Activated CD4-positive, alpha-beta T cell treated with anti-CD3 and anti-CD28 coated beads for 36 hours (primary cell): ENCODE data around the gene ITGAE. TPM values are rescaled to one million over a fixed set of nuclear protein-coding genes. Genes with fewer than 3 reads are reported as not detected.
A peak's percentile ranks its signal among the peaks of the same experiment; 100 is the strongest.

ENCODE experiments used
- ATAC-seq: fragments of 200-7000 bp; cut with Tn5 transposase; one replicate; pipeline ENCODE4 v1.10.0; 2021; ENCODE audit warnings: mild to moderate bottlenecking, moderate library complexity
- CTCF ChIA-PET: fragments of 350-600 bp; sonication (Branson Sonifier 250); formaldehyde crosslinking; loops from one replicate; lab custom pipeline; 2021; ENCODE audit warnings: antibody characterized with exemption; lab: Charles Lee
- POLR2A ChIA-PET: fragments of 350-600 bp; sonication (Branson Sonifier 250); formaldehyde crosslinking; loops from one replicate; lab custom pipeline; 2021; ENCODE audit warnings: antibody characterized with exemption, inconsistent platforms; lab: Charles Lee
- DNase-seq: peaks from one replicate; pipeline ENCODE4 v3.0.0-alpha.2; 2020
- H3K27ac Mint-ChIP-seq: one replicate; pipeline ENCODE4 v1.8.0; 2021; ENCODE audit warnings: mixed read lengths
- H3K27me3 Mint-ChIP-seq: one replicate; pipeline ENCODE4 v1.8.0; 2021; ENCODE audit warnings: mixed read lengths
- H3K36me3 Mint-ChIP-seq: one replicate; pipeline ENCODE4 v1.8.0; 2021; ENCODE audit warnings: low read depth, mixed read lengths
- H3K4me1 Mint-ChIP-seq: one replicate; pipeline ENCODE4 v1.8.0; 2021; ENCODE audit warnings: mixed read lengths
- H3K4me3 Mint-ChIP-seq: one replicate; pipeline ENCODE4 v1.8.0; 2021; ENCODE audit warnings: mild to moderate bottlenecking, moderate library complexity, mixed read lengths
- H3K9me3 Mint-ChIP-seq: one replicate; pipeline ENCODE4 v1.8.0; 2021; ENCODE audit warnings: low read depth, mixed read lengths
- intact Hi-C, 2 experiments: fragments of 100-400 bp; cut with DNase I in 1 of 2; cut with micrococcal nuclease in 1 of 2; formaldehyde crosslinking; loops; one replicate each; pipeline versions ENCODE4 v1.14.2 to v1.15.1; 2022 to 2024; cut with DNase I, micrococcal nuclease
- total RNA-seq, 2 experiments: library from RNA; stranded (reverse); gene quantifications; one replicate each; pipeline ENCODE4 v1.2.3, GENCODE V29; 2021

ITGAE gene
- total RNA-seq, 2 experiments from 2014 or later, result 20.9 to 41.1 TPM

DNA sequence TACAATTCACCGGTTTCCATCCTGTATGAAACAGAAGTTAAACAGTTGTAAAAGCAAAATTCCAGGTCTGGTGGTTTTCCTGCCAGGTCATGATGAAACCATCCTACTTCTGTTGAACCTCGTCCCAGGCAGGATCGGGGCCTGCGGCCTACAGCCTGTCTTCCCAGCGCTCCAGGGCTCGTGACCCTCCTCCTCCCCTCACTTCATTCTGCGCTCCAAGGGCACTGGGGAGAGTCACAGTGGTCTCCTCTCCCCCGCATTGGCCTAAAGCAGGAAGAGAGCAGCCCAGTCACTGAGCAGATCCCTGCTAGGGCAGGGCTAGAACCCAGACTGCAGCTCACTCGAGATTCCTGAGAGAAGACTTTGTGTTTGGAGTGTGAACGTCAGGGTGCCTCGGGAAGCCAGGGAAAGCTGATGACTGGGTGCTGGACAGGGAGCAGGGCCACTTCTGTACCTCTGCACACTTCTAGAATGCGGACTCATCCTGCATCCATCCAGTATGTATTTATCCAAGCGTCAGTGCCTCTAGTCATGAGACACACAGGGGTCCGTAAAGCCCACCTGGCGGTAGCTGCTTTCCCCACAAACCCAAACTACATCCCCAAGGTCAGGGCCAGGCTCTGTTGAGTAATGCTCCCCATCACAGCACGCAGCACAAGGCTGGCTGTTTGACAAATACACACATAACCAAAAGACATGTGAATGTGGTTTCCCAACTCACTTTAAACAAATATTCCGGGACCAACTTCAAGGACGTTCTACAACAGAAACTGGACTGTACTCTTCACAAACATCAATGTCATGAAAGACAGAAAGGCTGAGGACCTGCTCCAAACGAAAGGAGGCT lies 1.7 kb upstream of the ITGAE start:
- no peak for DNase-seq
- Mint-ChIP-seq H3K27ac (no peak overlapping the region), H3K9me3 (no peaks in the 10 kb centered on the region), H3K4me1 (peaks cover 14% of the 10 kb centered on the region), H3K36me3 (peaks cover 5% of the 10 kb centered on the region), H3K4me3 (no peak overlapping the region), H3K27me3 (no peaks in the 10 kb centered on the region)
- ChIA-PET CTCF (no interaction called here), POLR2A (no interaction called here)
- no peak for ATAC-seq
- intact Hi-C loops, result no loop called here

DNA sequence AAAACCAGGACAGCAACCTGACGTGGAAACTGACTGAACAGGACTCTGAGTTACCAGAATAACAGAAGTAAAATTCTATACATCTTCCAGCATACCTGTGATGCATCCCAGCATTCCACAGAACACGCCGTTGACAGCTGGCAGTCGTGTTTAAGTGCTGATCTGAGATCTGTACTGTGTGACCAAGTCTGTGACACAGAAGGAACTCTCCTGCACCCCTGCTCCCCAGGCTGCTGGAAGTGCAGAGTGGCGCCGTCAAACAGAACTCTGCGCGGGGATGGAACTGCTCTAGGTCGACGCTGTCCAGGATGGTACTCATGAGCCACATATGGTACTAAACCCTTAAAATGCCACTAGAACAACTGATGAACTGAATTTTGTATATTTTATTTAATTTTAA lies 804 bp upstream of the ITGAE start:
- H3K9me3 Mint-ChIP-seq, result no peaks in the 10 kb centered on the region
- ATAC-seq, result no peak
- H3K27me3 Mint-ChIP-seq, result no peaks in the 10 kb centered on the region
- no peaks in the 10 kb centered on the region for H3K36me3 Mint-ChIP-seq
- POLR2A ChIA-PET, result no interaction called here
- DNase-seq, result no peak
- H3K4me3 Mint-ChIP-seq, result no peak overlapping the region
- peaks cover 15% of the 10 kb centered on the region for H3K4me1 Mint-ChIP-seq
- CTCF ChIA-PET, result no interaction called here
- no peak overlapping the region for H3K27ac Mint-ChIP-seq
- intact Hi-C loops, result no loop called here

DNA sequence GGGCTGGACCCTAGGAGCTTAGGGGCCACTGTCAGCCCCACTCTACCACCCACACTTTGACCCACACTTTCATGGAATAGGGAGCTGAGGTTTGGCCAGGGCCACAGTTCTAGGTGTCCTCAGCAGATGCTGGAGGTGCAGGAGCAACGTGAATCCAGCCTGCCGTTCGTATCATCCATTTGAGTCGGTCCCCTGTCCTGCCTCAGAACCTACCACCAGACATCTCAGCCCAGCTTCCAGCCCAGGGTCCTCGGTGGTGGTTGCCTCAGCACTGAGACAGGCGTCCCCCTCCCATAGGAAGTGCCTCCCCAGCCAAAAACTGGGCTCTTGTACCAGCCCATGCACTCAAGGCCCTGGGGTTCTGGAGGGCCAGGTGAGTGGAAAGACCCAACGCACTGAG lies 359 bp upstream of the ITGAE start:
- Mint-ChIP-seq H3K4me1 (peaks cover 19% of the 10 kb centered on the region), H3K27ac (no peak overlapping the region), H3K27me3 (no peaks in the 10 kb centered on the region), H3K9me3 (no peaks in the 10 kb centered on the region), H3K36me3 (no peaks in the 10 kb centered on the region), H3K4me3 (no peak overlapping the region)
- CTCF ChIA-PET, result no interaction called here
- intact Hi-C loops, result no loop called here
- ATAC-seq (no peak), DNase-seq (no peak)
- POLR2A ChIA-PET, result no interaction called here

DNA sequence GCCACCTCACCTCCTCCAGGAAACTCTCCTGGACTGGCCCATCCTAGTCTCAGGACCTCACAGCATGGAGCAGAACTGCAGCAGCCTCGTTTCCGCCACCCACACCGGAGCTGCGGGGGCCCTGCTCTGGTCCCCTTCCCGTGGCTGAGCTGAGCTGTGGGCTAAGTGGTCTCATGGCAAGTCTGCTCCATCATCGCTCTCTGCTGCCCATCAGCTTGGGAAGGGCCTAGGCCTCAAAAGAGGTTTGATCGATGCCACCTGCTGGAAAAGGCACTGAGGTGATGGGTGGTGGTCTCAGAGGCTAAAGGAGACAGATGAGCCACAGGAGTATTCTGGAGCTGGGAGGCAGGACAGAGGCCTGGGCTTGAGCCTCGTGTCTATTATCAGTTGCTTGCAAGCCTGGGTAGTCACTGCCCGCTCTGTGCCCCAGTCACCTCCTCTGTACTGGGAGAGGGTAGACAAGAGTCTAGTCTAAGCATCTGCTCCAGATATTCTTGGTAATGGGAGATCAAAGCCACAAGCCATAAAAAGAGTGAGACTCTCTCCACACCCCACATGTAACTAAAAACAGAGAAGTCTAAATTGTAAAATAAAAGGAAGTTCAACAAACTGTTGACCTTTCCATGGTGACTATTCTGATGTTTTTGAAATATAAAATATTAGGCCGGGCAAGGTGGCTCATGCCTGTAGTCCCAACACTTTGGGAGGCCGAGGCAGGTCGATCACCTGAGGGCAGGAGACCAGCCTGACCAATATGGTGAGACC lies 1.6 kb downstream of the ITGAE start:
- CTCF ChIA-PET, result interaction anchor here (0.5 to 1.2 kb wide), 2 partner anchors 62 to 117 kb away, joined by 3 read pairs; no protein-coding TSS in a partner anchor

DNA sequence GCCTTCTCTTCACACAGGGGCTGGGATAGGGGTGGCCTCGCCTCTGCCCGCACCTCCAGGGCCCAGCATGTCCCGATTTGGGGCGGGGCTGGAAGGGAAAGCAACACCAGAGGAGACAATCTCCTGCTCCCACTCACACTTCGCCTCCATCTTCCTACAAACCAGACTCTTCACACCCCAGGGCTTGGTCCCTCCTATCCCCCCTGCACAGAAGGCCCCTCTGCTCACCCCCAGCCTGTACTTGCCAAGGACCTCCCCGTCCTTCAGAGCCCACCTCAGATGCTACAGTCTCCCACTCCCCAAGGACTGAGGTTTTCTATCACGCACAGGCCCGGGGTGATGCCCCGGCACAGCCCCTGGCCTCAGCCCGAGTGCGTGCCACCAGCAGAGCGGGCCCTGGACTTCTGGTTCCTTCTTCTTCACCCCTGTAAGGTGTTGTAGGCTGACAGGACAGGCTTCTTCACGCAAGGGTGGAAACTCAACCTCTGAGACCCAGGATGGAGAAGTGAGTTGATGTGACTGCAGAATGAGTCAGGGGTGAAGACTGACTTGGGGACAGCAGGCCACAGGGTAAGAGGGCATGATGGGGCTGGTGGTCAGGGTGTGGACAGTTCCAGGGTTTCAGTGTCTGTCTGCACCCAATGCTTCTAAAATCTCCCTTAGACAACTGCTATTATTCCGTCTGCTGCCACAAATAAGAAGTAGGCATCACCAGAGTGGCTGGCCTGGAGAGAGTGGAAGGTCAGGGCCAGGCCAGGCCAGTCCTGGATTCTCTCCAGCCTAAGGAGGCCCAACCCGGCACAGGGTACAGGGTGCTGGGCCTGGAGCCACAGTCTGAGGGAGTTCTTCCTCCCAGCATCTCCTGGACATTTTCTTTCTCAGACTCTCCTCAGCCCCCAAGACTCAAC lies 2.5 kb downstream of the ITGAE start:
- H3K27ac Mint-ChIP-seq, result no peak overlapping the region
- H3K27me3 Mint-ChIP-seq, result no peaks in the 10 kb centered on the region
- no peak for ATAC-seq
- CTCF ChIA-PET, result interaction anchor here (1.2 kb wide), 1 partner anchor 61 kb away, joined by 3 read pairs; no protein-coding TSS in a partner anchor
- H3K9me3 Mint-ChIP-seq, result no peaks in the 10 kb centered on the region
- intact Hi-C loops, result loop anchor here in 1 of 2 experiments (10.0 kb wide), 1 partner anchor 984 kb away; no protein-coding TSS in a partner anchor
- POLR2A ChIA-PET, result no interaction called here
- DNase-seq, result no peak
- H3K4me3 Mint-ChIP-seq, result no peak overlapping the region
- H3K4me1 Mint-ChIP-seq, result peaks cover 25% of the 10 kb centered on the region
- H3K36me3 Mint-ChIP-seq, result no peaks in the 10 kb centered on the region

More for the DNA sequence above, 1.6 kb downstream of the ITGAE start:
- peaks cover 28% of the 10 kb centered on the region for H3K4me1 Mint-ChIP-seq
- no peak overlapping the region for H3K27ac Mint-ChIP-seq
- no peak overlapping the region for H3K4me3 Mint-ChIP-seq
- no peaks in the 10 kb centered on the region for H3K36me3 Mint-ChIP-seq
- H3K9me3 Mint-ChIP-seq, result no peaks in the 10 kb centered on the region
- no peaks in the 10 kb centered on the region for H3K27me3 Mint-ChIP-seq
- intact Hi-C loops, result loop anchor here in 1 of 2 experiments (10.0 kb wide), 1 partner anchor 985 kb away; no protein-coding TSS in a partner anchor
- POLR2A ChIA-PET, result no interaction called here
- no peak for ATAC-seq
- no peak for DNase-seq

DNA sequence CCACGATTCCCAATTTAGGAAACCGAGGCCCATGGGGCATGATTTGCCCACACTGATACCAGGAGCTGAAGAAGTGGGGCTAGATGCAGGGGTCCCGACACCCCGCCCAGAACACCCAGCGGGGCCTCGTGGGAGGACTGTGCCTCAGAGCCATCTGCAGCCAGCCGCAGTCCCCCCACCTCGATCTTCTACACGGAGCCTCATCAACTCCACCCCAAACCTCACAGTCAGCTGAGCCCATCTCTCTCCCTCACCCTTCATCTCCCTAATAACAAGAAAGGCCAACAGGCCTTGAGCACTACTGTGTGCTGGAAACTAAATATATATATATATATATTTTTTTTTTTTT lies 4.2 kb downstream of the ITGAE start:
- peaks cover 24% of the 10 kb centered on the region for H3K4me1 Mint-ChIP-seq
- no peaks in the 10 kb centered on the region for H3K36me3 Mint-ChIP-seq
- intact Hi-C loops, result loop anchor here in 1 of 2 experiments (1.0 to 10.0 kb wide), 2 partner anchors 31 to 982 kb away; no protein-coding TSS in a partner anchor
- no peak overlapping the region for H3K4me3 Mint-ChIP-seq
- H3K27me3 Mint-ChIP-seq, result no peaks in the 10 kb centered on the region
- ChIA-PET POLR2A (interaction anchor here (0.6 to 0.8 kb wide), 2 partner anchors 12 to 49 kb away, joined by 3 read pairs; partner anchors contain the start of gene NCBP3), CTCF (interaction anchor here (0.7 to 0.8 kb wide), 2 partner anchors 59 to 267 kb away, joined by 3 to 5 read pairs; no protein-coding TSS in a partner anchor)
- no peak for DNase-seq
- H3K27ac Mint-ChIP-seq, result no peak overlapping the region
- peak; percentile 23 for ATAC-seq
- H3K9me3 Mint-ChIP-seq, result no peaks in the 10 kb centered on the region

DNA sequence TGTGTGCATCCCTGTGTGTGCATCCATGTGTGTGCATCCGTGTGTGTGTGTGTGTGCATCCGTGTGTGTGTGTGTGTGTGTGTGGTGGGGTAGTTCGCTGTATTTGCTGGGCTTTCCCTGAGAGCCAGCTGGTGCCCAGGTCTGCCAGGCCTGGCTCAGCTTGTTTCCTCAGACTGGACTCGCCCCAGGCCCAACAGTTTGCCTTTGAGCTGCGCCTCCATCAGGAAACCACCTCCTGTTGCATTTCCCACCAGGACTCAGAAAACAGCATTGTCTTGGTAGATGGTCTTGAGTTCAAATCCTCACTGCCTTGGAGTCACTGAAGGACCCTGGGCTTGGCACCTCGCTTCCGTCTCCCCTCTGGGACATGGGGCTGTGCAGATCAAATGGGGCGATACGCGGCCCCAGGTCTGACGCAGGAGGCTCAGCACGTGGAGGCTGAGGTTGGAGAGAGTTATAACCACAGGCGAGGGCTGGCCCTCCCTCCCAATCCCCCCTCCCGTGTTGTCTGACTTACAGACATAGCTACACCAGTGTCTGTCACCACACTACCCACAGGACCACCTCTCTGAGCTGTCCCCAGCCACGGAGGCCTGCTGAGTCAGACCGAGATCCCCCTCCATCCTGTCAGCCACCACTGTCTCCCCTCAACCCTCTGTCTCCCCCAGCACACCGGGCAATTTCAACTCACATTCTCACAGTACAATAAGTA lies 4.7 kb downstream of the ITGAE start:
- Mint-ChIP-seq H3K4me3 (no peak overlapping the region), H3K27ac (peak overlapping the region; percentile 43), H3K27me3 (no peaks in the 10 kb centered on the region), H3K9me3 (no peaks in the 10 kb centered on the region), H3K4me1 (peaks cover 29% of the 10 kb centered on the region), H3K36me3 (no peaks in the 10 kb centered on the region)
- DNase-seq, result peak; percentile 80
- ATAC-seq, result peak; percentile 75
- CTCF ChIA-PET, result interaction anchor here (0.7 to 0.9 kb wide), 3 partner anchors 38 to 268 kb away, joined by 3 to 5 read pairs (median 3); no protein-coding TSS in a partner anchor
- POLR2A ChIA-PET, result interaction anchor here (0.5 to 0.8 kb wide), 4 partner anchors 13 to 50 kb away, joined by 3 read pairs; partner anchors contain the start of gene NCBP3
- intact Hi-C loops, result loop anchor here in 1 of 2 experiments (1.0 to 10.0 kb wide), 2 partner anchors 31 to 981 kb away; no protein-coding TSS in a partner anchor

DNA sequence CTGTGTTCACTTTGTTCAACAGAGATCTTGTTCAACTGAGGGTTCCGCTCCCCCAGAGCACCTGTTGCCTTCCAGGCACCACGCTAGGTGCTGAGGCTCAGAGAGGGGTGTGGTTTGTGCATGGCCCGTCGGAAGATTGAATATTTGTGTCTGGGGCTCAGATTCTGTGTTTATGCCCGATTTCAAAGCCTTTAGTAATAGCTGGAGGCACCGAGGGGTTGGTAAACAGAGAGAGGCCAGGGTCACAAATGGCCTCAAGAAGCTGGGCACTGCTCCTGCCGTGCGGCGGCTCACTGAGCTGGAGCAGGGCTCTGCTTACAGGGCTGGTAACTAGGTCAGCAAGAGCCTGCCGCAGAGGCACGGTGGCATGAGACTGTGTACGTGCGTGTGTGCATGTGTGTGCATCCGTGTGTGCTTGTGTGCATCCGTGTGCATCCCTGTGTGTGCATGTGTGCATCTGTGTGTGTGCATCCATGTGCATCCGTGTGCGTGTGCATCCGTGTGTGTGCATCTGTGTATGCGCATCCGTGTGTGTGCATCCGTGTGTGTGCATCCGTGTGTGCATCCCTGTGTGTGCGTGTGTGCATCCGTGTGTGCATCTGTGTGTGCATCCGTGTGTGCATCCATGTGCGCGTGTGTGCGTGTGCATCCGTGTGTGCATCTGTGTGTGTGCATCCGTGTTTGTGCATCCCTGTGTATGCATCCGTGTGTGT lies 5.4 kb downstream of the ITGAE start:
- Mint-ChIP-seq H3K27ac (peak overlapping the region; percentile 34), H3K9me3 (no peaks in the 10 kb centered on the region), H3K4me1 (peaks cover 33% of the 10 kb centered on the region), H3K4me3 (no peak overlapping the region), H3K36me3 (no peaks in the 10 kb centered on the region), H3K27me3 (no peaks in the 10 kb centered on the region)
- ATAC-seq (peak; percentile 10), DNase-seq (no peak)
- CTCF ChIA-PET, result interaction anchor here (0.9 kb wide), 1 partner anchor 37 kb away, joined by 3 read pairs; no protein-coding TSS in a partner anchor
- POLR2A ChIA-PET, result interaction anchor here (0.7 kb wide), 1 partner anchor 28 kb away, joined by 3 read pairs; no protein-coding TSS in a partner anchor
- intact Hi-C loops, result loop anchor here in 1 of 2 experiments (1.0 to 10.0 kb wide), 2 partner anchors 30 to 981 kb away; no protein-coding TSS in a partner anchor

DNA sequence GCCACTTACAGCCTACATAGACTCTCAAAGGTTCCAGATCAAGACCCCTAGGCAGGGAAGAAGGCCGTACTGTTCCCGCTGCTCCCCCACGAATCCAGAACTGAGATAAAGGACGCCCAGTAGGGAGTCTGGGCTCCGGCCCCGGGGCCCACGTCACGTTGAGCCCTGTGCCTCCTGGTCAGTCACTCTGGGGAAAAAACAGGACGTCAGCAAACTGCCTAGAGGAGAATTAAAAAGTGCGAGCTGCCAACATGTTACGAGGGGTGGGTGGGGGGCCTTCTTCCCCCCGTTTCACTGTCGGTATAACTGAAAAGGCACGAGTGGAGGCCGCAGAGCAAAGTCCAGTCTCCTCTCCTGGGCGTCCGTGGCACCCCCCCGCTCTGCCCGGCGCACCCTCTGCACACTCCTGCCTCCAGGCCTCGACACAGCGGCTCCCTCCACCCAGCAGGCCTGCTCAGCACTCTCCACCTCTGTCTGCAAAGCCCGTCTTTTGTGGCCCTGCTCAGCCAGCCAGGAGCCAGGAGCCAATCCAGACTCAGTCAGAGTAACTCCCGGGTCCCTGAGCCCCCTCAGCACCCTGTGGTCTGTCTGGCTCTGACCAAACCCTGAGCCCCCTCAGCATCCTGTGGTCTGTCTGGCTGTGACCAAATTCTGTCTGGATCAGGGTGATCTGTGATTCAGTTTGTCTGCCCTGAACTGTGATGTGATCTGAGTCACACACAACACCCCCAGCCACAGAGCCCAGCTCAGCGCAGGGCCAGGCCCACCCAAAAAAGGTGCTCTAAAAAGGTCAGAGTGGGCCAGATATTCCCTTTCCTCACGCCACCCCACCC lies 6.2 kb downstream of the ITGAE start:
- intact Hi-C loops, result loop anchor here (5.0 to 10.0 kb wide), 2 partner anchors 57 to 980 kb away; no protein-coding TSS in a partner anchor
- Mint-ChIP-seq H3K27ac (peak overlapping the region; percentile 34), H3K4me3 (no peak overlapping the region), H3K27me3 (no peaks in the 10 kb centered on the region), H3K9me3 (no peaks in the 10 kb centered on the region), H3K36me3 (no peaks in the 10 kb centered on the region), H3K4me1 (peaks cover 36% of the 10 kb centered on the region)
- ChIA-PET POLR2A (no interaction called here), CTCF (no interaction called here)
- ATAC-seq, result peak; percentile 52
- peak; percentile 43 for DNase-seq
